Central memory CD8-positive, alpha-beta T cell (primary cell): Measurements from ENCODE around the gene MCM8.

Experiments
- ATAC-seq: fragments of 150-1000 bp; cut with Tn5 transposase; replicated peaks from 2 replicates; pipeline ENCODE4 v1.10.0; 2022; ENCODE audit warnings: mild to moderate bottlenecking, moderate FRiP score, moderate number of reproducible peaks; ENCODE audit not compliant: poor library complexity, severe bottlenecking; ENCODE audit errors: extremely low read depth
- DNase-seq, 2 donors: peaks; one replicate each; pipeline ENCODE4 v3.0.0; 2021; ENCODE audit warnings: low spot score in 2 of 2
- H3K27ac Mint-ChIP-seq: one replicate; pipeline ENCODE4 v1.8.0; 2022; ENCODE audit warnings: low read depth, mild to moderate bottlenecking, moderate library complexity, mixed read lengths
- H3K27me3 Mint-ChIP-seq: one replicate; pipeline ENCODE4 v1.8.0; 2022; ENCODE audit warnings: mixed read lengths
- H3K36me3 Mint-ChIP-seq: one replicate; pipeline ENCODE4 v1.8.0; 2022; ENCODE audit warnings: mild to moderate bottlenecking, moderate library complexity, mixed read lengths; ENCODE audit not compliant: insufficient read depth
- H3K4me1 Mint-ChIP-seq: one replicate; pipeline ENCODE4 v1.8.0; 2022; ENCODE audit warnings: mixed read lengths
- H3K4me3 Mint-ChIP-seq: one replicate; pipeline ENCODE4 v1.8.0; 2022; ENCODE audit warnings: mild to moderate bottlenecking, moderate library complexity, mixed read lengths
- H3K9me3 Mint-ChIP-seq: one replicate; pipeline ENCODE4 v1.8.0; 2022; ENCODE audit warnings: mixed read lengths

Gene MCM8

DNA sequence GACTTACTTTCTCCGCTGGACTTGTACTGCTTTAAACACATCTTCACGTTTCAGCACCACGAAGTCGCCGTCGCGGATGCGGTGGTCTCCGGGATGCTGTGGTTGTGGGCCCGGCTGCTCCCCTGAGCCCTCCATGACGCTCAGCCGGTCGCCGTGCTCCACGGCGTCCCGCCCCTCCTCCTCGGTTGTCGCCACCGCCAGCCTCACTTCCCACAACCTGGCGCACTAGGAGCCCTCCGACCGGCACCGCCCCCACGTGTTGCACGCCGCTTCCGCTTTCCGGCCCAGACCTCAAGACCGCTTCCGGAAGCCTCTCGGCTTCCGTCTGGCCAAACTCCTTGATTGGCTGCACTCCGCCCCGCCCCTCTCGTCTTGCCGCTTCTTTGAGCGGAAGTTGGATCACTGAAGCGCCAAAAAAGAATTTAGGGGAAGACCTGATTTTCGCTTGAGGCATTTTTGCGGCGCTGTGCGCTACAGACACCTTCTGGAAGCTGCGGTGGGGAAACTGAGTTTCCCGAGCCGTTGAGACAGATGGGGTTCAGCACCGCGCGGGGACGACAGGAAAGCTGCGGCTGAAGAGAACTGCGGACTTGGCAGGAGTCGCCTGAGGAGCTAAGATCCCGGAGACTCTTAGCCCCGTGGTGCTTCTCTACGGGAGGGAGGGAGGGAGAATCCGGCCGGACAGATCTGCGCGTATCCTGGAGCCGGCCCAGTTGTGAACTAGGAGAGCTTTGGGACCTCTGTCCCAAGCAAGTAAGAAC is at the start of gene MCM8, which contains the start of gene TRMT6:
MCM8 (plus strand) TSS at position 382 of the 761 bp plus-strand sequence. CDS start 1,364 bp downstream, outside the sequence.
TRMT6 (minus strand) TSS at position 263 of the 761 bp plus-strand sequence; CDS start at position 135, 128 bp downstream.
- no peaks in the 10 kb centered on the region for H3K27me3 Mint-ChIP-seq
- peak within 1 kb of the TSS; percentile 90 for H3K4me3 Mint-ChIP-seq
- DNase-seq (peak; percentile 89 to 92), ATAC-seq (peak; percentile 97)
- H3K4me1 Mint-ChIP-seq = peaks cover 41% of the 10 kb centered on the region
- H3K27ac Mint-ChIP-seq = peak within 1 kb of the TSS; percentile 95
- no peaks in the 10 kb centered on the region for H3K9me3 Mint-ChIP-seq
- H3K36me3 Mint-ChIP-seq = peaks cover 33% of the 10 kb centered on the region

DNA sequence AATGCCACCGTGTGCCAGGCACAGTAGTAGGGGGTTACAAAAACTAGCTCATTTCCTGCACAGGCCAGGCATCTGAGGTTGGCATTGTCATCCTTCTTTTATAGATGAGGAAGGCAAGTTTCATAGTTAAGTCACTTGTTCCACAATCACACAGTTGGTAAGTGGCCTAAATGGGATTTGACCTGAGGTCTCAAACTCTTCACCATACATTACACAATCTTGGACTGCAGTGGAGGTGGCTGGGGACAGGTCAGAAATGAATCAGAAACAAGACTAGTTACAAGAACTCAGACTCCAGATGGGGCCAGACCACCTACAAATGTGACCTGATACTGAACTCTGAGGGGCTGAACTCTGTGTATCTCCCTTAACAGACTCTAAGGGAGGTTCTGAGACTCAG is 49.5 kb upstream of the MCM8 start:
- DNase-seq = no peak
- ATAC-seq = no peak
- Mint-ChIP-seq H3K27ac (no peak overlapping the region), H3K4me3 (no peak overlapping the region), H3K27me3 (peaks cover 56% of the 10 kb centered on the region), H3K4me1 (no peaks in the 10 kb centered on the region), H3K36me3 (no peaks in the 10 kb centered on the region), H3K9me3 (no peaks in the 10 kb centered on the region)

DNA sequence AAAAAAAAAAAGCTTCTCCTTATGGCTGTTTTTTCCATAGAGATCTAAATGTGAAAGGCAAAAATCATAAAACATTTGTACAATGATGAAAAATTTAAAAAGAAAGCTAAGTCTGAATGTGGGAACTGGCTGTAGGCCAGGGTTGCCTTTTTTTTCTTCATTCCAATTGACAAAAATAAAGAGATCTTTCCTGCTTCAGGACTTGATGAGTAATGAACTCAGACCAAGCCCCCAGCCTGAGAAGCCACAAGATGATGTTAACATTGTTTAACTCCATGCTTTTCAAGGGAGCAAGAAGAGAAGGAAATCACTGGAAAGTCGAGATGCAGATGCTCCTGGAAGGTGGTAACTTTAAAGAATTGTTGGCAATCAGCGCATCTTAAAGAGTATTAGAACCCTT is 41.5 kb upstream of the MCM8 start:
- ATAC-seq (no peak), DNase-seq (no peak)
- Mint-ChIP-seq H3K4me3 (no peak overlapping the region), H3K27me3 (peaks cover 95% of the 10 kb centered on the region), H3K36me3 (peaks cover 3% of the 10 kb centered on the region), H3K4me1 (peaks cover 16% of the 10 kb centered on the region), H3K27ac (no peak overlapping the region), H3K9me3 (no peaks in the 10 kb centered on the region)

DNA sequence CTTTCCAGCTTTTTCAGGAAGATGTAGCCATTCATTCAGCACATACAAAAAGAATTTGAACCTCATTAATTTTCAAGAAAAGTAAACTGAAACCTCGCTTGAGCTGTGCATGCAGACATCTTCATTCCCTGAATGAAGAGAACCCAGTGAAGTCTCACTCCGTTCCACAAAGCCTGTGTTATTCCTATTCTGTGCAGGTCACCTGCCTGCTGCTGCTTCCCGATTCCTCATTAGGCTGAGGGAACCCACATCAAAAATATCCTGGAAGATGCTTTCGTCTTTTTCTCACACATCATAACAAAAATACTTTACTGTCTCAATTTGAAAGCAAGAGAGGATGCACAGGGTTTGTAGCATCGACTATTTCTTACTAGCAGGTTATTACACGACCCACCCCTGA is 40.3 kb upstream of the MCM8 start:
- Mint-ChIP-seq H3K27ac (no peak overlapping the region), H3K9me3 (no peaks in the 10 kb centered on the region), H3K27me3 (peaks cover 91% of the 10 kb centered on the region), H3K36me3 (peaks cover 3% of the 10 kb centered on the region), H3K4me3 (peak overlapping the region; percentile 81), H3K4me1 (peaks cover 16% of the 10 kb centered on the region)
- ATAC-seq (no peak), DNase-seq (no peak)

DNA sequence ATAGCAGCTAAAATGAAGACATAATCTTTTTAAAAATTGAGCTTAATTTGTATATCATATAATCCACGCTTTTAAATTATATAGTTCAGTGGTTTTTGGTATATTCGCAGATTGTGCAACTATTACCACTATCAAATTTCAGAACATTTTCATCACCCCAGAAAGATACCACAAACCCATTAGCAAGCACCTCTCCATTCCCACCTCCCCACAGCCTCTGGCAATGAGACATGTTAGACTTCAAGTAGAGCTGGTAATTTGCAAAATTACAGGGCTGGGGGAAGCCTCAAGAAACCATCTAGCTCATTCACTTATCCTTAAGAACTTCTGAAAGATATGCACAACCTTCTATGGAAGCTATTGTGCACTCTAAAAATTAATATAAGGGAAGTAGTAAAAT is 37.3 kb upstream of the MCM8 start:
- Mint-ChIP-seq H3K27ac (no peak overlapping the region), H3K36me3 (peaks cover 3% of the 10 kb centered on the region), H3K4me3 (no peak overlapping the region), H3K9me3 (no peaks in the 10 kb centered on the region), H3K4me1 (peaks cover 16% of the 10 kb centered on the region), H3K27me3 (peaks cover 61% of the 10 kb centered on the region)
- DNase-seq (no peak), ATAC-seq (no peak)

DNA sequence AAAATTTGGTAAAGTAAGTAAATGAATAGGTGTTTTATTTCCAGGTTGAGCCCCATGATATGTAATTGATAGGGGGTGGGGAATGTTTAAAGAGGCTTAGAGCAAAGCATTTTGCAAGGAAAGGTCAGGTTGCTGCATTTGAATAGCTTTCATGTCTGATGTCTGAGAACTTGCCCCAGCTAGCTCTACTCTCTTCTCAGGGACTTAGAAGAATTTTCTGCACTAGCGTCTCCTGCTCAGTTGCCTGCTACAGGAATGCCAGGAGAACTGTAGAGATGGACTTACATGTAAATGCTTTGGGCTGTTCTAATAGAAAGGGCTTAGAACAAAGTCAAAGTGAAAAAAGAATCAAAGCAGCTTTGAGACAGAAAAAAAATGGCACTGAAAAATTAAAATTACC is 35.6 kb upstream of the MCM8 start:
- peaks cover 44% of the 10 kb centered on the region for H3K27me3 Mint-ChIP-seq
- ATAC-seq = no peak
- peaks cover 3% of the 10 kb centered on the region for H3K36me3 Mint-ChIP-seq
- no peak for DNase-seq
- H3K27ac Mint-ChIP-seq = no peak overlapping the region
- H3K4me1 Mint-ChIP-seq = peaks cover 28% of the 10 kb centered on the region
- H3K4me3 Mint-ChIP-seq = no peak overlapping the region
- H3K9me3 Mint-ChIP-seq = no peaks in the 10 kb centered on the region

DNA sequence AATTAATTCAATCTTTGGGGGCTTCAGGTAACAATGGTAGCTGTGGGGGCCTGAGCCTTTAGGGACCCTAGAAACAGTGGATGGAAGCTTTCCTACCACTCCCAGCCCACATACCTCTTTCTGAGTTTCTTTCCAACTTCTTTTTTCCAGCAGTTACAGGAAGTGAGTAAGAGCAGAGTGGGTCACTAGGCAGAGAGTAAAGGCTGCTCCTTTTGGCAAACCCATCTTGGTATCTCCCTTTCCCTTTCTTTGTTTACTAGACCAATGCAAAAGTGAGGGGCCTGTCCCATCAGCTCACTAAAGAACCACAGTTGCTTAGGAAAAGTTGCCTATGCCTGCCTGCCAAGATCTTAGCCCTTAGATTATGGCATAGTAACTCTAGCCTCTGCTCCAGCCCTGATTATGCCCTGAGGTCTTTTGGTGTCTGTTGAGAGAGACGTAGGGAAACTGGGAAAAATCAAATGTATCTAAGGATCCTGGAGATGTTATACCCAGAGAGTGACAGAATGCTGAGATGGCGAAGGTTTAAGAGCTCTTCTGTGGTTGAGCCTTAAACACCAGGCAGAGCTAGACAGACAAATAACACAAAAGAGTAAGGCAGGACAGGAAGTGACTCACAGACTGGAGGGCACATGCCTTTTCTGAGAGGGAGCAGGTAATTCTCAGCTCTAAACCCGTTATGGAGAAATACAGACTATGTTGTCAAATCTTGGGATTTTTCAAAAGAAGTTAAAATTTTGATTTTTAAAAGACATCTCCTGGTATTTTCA is 31.4 kb upstream of the MCM8 start:
- no peak for DNase-seq
- peak; percentile 75 for ATAC-seq
- H3K27me3 Mint-ChIP-seq = peaks cover 30% of the 10 kb centered on the region
- no peaks in the 10 kb centered on the region for H3K36me3 Mint-ChIP-seq
- peaks cover 20% of the 10 kb centered on the region for H3K4me1 Mint-ChIP-seq
- H3K4me3 Mint-ChIP-seq = no peak overlapping the region
- H3K27ac Mint-ChIP-seq = peak overlapping the region; percentile 9
- no peaks in the 10 kb centered on the region for H3K9me3 Mint-ChIP-seq

DNA sequence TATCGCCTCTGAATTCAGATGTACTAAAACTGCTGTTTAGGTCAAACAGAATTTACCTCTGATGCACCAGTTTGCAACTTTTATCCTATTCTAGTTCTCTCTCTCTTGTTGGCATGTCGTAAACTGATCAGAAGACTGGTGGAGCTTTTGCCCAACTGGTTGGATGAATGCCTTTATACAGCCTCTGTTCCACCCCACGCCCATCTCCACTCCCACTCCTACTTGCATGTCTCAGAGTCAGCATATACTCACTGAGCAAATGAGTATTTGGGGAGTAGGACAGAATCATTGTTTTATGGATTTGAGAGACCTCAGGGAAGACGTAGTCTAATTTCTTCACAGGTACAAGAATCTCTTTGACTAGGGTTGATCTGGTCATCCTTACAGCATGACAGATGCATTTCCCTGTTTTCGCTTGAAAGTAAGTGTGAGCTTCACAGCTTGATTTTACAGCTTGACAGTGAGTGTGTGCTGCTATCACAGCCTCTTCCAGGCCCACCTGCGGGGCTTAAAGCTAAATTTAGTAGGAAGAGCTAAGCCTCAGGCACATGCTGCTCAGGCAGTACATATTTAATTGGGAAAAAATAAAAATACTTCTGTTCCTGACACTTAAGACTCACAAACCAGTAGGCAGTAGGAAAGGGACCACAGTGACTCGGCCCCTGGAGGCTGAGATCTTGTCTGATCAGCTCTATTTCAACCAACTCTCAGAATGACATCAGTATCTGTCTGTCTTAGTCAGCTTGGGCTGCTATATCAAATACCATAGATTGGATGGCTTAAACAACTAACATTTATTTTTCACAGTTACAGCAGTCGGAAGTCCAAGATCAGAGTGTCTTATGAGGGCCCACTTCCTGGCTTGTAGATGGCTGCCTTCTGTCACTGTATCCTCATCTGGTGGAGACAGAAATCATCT is 30.6 kb upstream of the MCM8 start:
- H3K27ac Mint-ChIP-seq = no peak overlapping the region
- H3K9me3 Mint-ChIP-seq = no peaks in the 10 kb centered on the region
- no peaks in the 10 kb centered on the region for H3K36me3 Mint-ChIP-seq
- DNase-seq = no peak
- peak; percentile 68 for ATAC-seq
- H3K4me1 Mint-ChIP-seq = peaks cover 20% of the 10 kb centered on the region
- H3K4me3 Mint-ChIP-seq = no peak overlapping the region
- peaks cover 24% of the 10 kb centered on the region for H3K27me3 Mint-ChIP-seq

DNA sequence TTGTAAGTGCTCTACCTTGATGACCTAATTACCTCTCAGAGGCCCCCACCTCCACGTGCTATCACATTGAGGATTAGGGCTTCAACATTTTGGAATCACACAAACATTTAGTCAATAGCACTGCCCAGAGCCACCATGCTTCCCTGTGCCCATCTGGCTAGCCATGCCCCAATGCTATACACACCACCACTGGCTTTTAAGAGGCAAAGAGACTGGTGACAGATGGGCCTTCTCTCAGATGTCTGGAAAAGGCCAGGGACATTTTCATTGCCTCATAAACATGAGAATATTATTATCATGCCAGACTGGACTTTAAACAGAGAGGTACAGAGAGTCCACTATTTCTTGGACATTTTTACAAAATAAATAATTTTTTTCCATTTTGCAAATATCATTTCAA is 29.9 kb upstream of the MCM8 start:
- Mint-ChIP-seq H3K27me3 (peaks cover 24% of the 10 kb centered on the region), H3K4me3 (no peak overlapping the region), H3K9me3 (no peaks in the 10 kb centered on the region), H3K27ac (no peak overlapping the region), H3K36me3 (no peaks in the 10 kb centered on the region), H3K4me1 (peaks cover 20% of the 10 kb centered on the region)
- DNase-seq = no peak
- no peak for ATAC-seq

DNA sequence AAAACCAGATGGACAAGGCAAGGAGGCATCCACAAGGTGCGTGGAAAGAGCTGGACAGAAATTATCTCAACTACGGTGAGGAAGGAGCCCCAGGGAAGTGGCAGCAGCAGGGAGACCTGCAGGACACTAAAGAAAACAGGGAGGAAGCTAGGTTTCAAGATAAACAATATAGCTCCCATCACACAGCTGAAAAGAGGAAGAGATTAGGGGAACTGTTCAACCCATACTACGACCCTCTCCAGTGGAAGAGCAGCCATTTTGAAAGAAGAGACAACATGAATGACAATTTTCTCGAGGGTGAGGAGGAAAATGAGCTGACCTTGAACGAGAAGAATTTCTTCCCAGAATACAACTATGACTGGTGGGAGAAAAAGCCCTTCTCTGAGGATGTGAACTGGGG is 27.0 kb upstream of the MCM8 start:
- Mint-ChIP-seq H3K27ac (no peak overlapping the region), H3K27me3 (peaks cover 24% of the 10 kb centered on the region), H3K36me3 (no peaks in the 10 kb centered on the region), H3K4me3 (no peak overlapping the region), H3K4me1 (peaks cover 20% of the 10 kb centered on the region), H3K9me3 (no peaks in the 10 kb centered on the region)
- no peak for DNase-seq
- ATAC-seq = no peak

DNA sequence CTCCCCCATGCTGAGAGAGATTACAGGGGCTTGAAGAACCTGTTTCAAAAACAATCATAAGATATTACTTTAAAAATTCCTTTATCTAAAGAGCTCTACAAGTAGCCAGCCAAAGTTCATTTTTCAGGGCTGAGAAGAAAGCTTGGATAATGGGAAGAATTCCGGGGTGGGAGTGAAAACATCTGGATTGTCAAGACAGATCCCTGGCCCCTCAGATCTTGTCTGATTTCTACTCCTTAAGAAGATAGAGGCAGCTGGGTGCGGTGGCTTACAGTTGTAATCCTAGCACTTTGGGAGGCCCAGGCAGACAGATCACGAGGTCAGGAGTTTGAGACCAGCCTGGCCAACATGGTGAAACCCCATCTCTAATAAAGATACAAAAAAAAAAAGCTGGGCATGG is 24.9 kb upstream of the MCM8 start:
- H3K27me3 Mint-ChIP-seq = peaks cover 44% of the 10 kb centered on the region
- H3K36me3 Mint-ChIP-seq = no peaks in the 10 kb centered on the region
- no peak overlapping the region for H3K4me3 Mint-ChIP-seq
- peaks cover 1% of the 10 kb centered on the region for H3K4me1 Mint-ChIP-seq
- H3K9me3 Mint-ChIP-seq = no peaks in the 10 kb centered on the region
- H3K27ac Mint-ChIP-seq = no peak overlapping the region
- DNase-seq (no peak), ATAC-seq (no peak)

DNA sequence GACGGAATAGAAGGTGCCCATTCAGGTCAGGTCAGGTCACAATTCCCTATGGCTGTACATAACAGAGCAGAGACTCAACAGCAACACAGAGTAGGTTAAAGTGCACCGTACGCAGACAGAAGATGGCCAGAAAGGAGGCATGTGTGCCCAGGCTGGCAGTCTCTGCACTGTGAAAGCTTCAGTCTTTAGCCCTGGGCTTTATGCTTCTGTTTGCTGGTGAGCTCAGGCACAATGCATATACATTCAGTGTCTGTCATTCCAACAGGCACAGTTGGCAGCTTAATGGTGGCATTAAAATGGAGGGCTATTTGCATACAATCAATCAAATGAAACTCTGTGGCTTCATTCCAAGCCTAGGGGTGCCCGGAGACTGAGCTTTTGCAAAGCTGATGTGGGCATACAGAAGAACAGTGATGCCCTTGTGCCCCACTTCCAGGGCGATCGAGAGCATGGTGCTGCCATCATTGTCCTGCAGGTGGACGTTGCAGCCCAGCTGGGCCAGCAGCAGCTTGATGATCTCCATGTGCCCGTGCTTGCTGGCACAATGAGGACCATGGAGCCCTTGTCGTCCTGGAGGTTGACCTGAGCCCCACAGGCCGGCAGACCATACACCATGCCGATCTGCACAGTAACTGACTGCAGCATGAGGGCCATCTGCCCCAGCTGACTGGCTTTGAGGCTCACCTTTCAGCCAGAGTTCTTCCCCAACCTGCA is 22.5 kb upstream of the MCM8 start:
- DNase-seq = no peak
- no peak overlapping the region for H3K27ac Mint-ChIP-seq
- peaks cover 37% of the 10 kb centered on the region for H3K27me3 Mint-ChIP-seq
- no peaks in the 10 kb centered on the region for H3K4me1 Mint-ChIP-seq
- no peaks in the 10 kb centered on the region for H3K9me3 Mint-ChIP-seq
- no peak for ATAC-seq
- no peak overlapping the region for H3K4me3 Mint-ChIP-seq
- no peaks in the 10 kb centered on the region for H3K36me3 Mint-ChIP-seq
